Gastrocnemius medialis (tissue), 4 donors: ENCODE results near the gene DBF4B. TPM values are rescaled to one million over a fixed set of nuclear protein-coding genes. Genes with fewer than 3 reads are reported as not detected.

ENCODE experiments used
- ATAC-seq, 2 donors: fragments of 150-250 bp; one replicate each; pipeline ENCODE4 v1.9.1; 2016
- DNase-seq, 2 donors: peaks; one replicate each; pipeline ENCODE4 v3.0.0-alpha.2; 2019
- H3K27ac ChIP-seq, 4 donors: fragments of 200-600 bp; sonication (generic); 1 replicate in 1 of 4; 2 replicates in 3 of 4; pipeline ENCODE4 v1.5.1; 2016 to 2018; ENCODE audit warnings: mild to moderate bottlenecking in 2 of 4, moderate library complexity in 1 of 4
- H3K27me3 ChIP-seq, 3 donors: fragments of 200-600 bp; sonication (generic) in 2 of 3; 1 replicate in 1 of 3; 2 replicates in 2 of 3; pipeline versions ENCODE4 v1.5.1 to v1.6.0; 2016 to 2019; ENCODE audit warnings: mild to moderate bottlenecking in 1 of 3, moderate library complexity in 1 of 3
- H3K36me3 ChIP-seq, 2 donors: fragments of 200-600 bp; sonication (generic) in 1 of 2; one replicate each; pipeline ENCODE4 v1.5.1; 2017 to 2018
- H3K4me1 ChIP-seq, 2 donors: fragments of 200-600 bp; sonication (generic) in 1 of 2; one replicate each; pipeline ENCODE4 v1.5.1; 2016 to 2017; ENCODE audit warnings: mild to moderate bottlenecking in 2 of 2
- H3K4me3 ChIP-seq, 4 donors: fragments of 200-600 bp; sonication (generic) in 3 of 4; 1 replicate in 1 of 4; 2 replicates in 3 of 4; pipeline ENCODE4 v1.5.1; 2016 to 2019; ENCODE audit warnings: mild to moderate bottlenecking in 2 of 4
- H3K9me3 ChIP-seq, 3 donors: fragments of 200-600 bp; sonication (generic) in 2 of 3; 1 replicate in 1 of 3; 2 replicates in 2 of 3; pipeline ENCODE4 v1.5.1; 2016 to 2019
- POLR2A ChIP-seq, 2 donors: fragments of 450-650 bp; IDR thresholded peaks; one replicate each; pipeline ENCODE4 v1.6.1; 2017; ENCODE audit warnings: antibody characterized with exemption in 2 of 2, mild to moderate bottlenecking in 2 of 2, moderate library complexity in 2 of 2
- in situ Hi-C, 4 donors: fragments of 200-750 bp; cut with MboI; loops; one replicate each; pipeline versions ENCODE4 v1.15.0 to v1.8.0; 2017; ENCODE audit warnings: low sequenced_read_pairs in 4 of 4
- intact Hi-C: fragments of 100-400 bp; cut with DNase I; formaldehyde crosslinking; loops from one replicate; pipeline ENCODE4 v1.15.1; 2023; ENCODE audit warnings: low total_unique reads
- total RNA-seq, 4 donors: library from RNA; depleted of rRNA; stranded (reverse); fragments of >200 nt; gene quantifications; one replicate each; pipeline versions ENCODE4 v1.1.0 to v1.2.3, GENCODE V29; 2016
- TF ChIP-seq, protein P1 (sequence below), 5 experiments: fragments of 450-650 bp in 3 of 5; fragments of 200-600 bp in 2 of 5; sonication (generic) in 2 of 5; IDR thresholded peaks in 4 of 5; conservative IDR thresholded peaks in 1 of 5; 1 replicate in 4 of 5; 2 replicates in 1 of 5; pipeline ENCODE4 v1.5.1; 2016 to 2019; ENCODE audit warnings: antibody characterized with exemption in 5 of 5, mild to moderate bottlenecking in 3 of 5, moderate library complexity in 3 of 5

Gene DBF4B
- total RNA-seq, 4 donors from 2014 or later = 0.63 to 2.9 (median 1.7) TPM

DNA sequence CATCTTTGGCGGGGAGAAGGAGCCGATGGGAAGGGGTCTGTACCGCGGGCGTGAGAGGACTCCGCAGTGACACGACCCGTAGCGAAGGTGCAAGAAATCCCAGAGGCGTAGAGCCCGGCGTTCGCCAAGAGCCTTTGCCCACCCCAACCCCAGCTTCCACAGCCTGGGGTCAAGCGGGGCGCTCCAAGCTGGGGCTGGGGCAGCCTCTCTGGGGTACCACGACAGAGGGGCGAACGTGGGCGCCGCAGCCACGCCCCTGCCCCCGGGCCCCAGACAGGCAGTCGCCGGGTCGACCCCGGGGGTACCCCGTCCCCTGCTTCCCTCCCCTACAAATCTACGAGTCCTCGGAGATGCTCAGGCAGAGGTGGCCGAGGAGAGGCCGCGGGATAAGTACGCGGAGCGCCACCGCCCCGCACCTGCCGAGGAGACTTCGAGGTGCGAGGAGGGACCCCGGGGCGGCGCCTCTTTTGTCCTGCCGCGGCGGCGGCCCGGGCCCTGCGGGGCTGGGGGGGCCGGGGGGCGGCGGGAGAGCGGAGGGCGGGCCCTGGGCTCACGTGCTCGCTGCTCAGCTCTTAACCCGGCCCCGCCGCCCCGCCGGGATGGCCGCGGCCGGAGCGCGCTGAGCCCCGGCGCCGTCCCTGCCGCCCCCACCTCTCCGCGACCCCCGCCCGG is 50.1 kb downstream of the DBF4B start, which contains the start of gene ADAM11:
ADAM11 (plus strand) TSS at position 575 of the 672 bp plus-strand sequence. CDS start 212 bp downstream, outside the sequence.
- Histone ChIP-seq H3K4me3 (peak within 1 kb of the TSS; percentile 28 to 41 (median 35)), H3K9me3 (no peaks in the 10 kb centered on the region), H3K36me3 (no peaks in the 10 kb centered on the region), H3K27ac (no peak within 1 kb of the TSS), H3K27me3 (peaks cover 29 to 33% (median 30%) of the 10 kb centered on the region in 3 donors), H3K4me1 (peaks cover 0 to 6% of the 10 kb centered on the region in 2 donors)
- TF ChIP-seq, protein P1, sequence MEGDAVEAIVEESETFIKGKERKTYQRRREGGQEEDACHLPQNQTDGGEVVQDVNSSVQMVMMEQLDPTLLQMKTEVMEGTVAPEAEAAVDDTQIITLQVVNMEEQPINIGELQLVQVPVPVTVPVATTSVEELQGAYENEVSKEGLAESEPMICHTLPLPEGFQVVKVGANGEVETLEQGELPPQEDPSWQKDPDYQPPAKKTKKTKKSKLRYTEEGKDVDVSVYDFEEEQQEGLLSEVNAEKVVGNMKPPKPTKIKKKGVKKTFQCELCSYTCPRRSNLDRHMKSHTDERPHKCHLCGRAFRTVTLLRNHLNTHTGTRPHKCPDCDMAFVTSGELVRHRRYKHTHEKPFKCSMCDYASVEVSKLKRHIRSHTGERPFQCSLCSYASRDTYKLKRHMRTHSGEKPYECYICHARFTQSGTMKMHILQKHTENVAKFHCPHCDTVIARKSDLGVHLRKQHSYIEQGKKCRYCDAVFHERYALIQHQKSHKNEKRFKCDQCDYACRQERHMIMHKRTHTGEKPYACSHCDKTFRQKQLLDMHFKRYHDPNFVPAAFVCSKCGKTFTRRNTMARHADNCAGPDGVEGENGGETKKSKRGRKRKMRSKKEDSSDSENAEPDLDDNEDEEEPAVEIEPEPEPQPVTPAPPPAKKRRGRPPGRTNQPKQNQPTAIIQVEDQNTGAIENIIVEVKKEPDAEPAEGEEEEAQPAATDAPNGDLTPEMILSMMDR (IDR thresholded peaks at IDR 0.05 in 4 of 5, conservative IDR thresholded peaks at IDR 0.05 in 1 of 5) = no peak
- TF ChIP-seq POLR2A (IDR thresholded peaks at IDR 0.05) = no peak
- intact Hi-C loops = no loop called here
- ATAC-seq (no peak), DNase-seq (no peak)
- in situ Hi-C loops = loop anchor here in 1 of 4 donors (25.0 kb wide), 1 partner anchor 279 kb away; no protein-coding TSS in a partner anchor

DNA sequence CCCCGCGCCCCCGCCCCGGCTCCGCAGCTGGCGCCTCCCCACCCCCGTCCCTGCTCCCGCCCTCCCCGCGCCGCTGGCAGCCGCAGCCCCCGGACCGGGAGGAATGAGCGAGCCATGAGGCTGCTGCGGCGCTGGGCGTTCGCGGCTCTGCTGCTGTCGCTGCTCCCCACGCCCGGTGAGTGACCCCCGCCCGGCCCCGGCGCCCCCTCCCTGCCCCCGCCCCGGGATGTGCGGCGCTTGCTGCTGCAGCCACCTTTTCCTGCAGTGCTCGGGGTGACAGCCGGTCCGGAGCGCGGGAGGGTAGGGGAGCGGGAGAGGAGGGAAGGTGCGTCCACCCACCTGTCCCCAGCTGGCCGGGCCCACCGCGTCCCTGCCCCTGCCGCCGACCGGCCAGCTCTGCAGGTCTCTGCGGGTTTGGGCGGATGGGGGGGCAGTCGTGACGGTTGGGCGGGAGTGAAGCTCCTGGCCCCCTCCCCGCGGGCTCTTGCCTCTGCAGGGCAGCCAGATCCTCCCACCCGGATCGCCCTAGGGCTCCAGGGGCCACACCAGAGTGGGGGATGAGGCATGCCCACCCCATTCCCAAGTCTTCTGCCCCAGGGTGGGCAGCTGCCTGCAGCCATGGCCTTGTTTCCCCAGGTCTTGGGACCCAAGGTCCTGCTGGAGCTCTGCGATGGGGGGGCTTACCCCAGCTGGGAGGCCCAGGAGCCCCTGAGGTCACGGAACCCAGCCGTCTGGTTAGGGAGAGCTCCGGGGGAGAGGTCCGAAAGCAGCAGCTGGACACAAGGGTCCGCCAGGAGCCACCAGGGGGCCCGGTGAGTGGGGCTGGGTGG is 50.8 kb downstream of the DBF4B start:
- no peaks in the 10 kb centered on the region for H3K36me3 ChIP-seq
- H3K4me3 ChIP-seq = peak overlapping the region; percentile 28 to 41 (median 35)
- in situ Hi-C loops (loop anchor here in 1 of 4 donors (25.0 kb wide), 1 partner anchor 278 kb away; no protein-coding TSS in a partner anchor), intact Hi-C loops (no loop called here)
- H3K27me3 ChIP-seq = peaks cover 29 to 33% (median 30%) of the 10 kb centered on the region in 3 donors
- no peaks in the 10 kb centered on the region for H3K9me3 ChIP-seq
- TF ChIP-seq, protein P1 (IDR thresholded peaks at IDR 0.05 in 4 of 5, conservative IDR thresholded peaks at IDR 0.05 in 1 of 5) = no peak
- TF ChIP-seq POLR2A (IDR thresholded peaks at IDR 0.05) = no peak
- no peak for DNase-seq
- no peak for ATAC-seq
- H3K4me1 ChIP-seq = peaks cover 0 to 6% of the 10 kb centered on the region in 2 donors
- H3K27ac ChIP-seq = no peak overlapping the region

DNA sequence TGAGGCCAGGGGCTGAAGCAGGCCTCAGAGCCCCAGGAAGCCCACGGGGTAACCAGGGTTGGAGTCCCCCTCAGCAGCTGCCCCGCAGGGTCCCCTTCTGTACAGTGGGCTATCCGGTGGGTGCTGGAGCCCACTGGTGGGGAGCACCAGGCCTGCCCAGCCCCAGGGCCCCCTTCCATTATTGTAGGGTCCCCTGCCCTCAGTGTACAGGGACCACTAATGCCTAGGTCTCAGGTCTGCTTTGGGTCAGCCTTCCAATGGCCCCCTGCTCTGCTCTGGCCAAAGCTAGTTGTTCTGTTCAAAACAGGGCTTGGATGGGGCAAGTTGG is 51.4 kb downstream of the DBF4B start:
- H3K4me1 ChIP-seq = peaks cover 0 to 6% of the 10 kb centered on the region in 2 donors
- H3K4me3 ChIP-seq = no peak overlapping the region
- intact Hi-C loops = no loop called here
- H3K27me3 ChIP-seq = peaks cover 29 to 33% (median 30%) of the 10 kb centered on the region in 3 donors
- no peaks in the 10 kb centered on the region for H3K9me3 ChIP-seq
- in situ Hi-C loops = loop anchor here in 1 of 4 donors (25.0 kb wide), 1 partner anchor 277 kb away; no protein-coding TSS in a partner anchor
- ATAC-seq (no peak), DNase-seq (no peak)
- TF ChIP-seq, protein P1 (IDR thresholded peaks at IDR 0.05 in 4 of 5, conservative IDR thresholded peaks at IDR 0.05 in 1 of 5) = no peak
- no peak for TF ChIP-seq POLR2A (IDR thresholded peaks at IDR 0.05)
- H3K27ac ChIP-seq = no peak overlapping the region
- H3K36me3 ChIP-seq = no peaks in the 10 kb centered on the region

DNA sequence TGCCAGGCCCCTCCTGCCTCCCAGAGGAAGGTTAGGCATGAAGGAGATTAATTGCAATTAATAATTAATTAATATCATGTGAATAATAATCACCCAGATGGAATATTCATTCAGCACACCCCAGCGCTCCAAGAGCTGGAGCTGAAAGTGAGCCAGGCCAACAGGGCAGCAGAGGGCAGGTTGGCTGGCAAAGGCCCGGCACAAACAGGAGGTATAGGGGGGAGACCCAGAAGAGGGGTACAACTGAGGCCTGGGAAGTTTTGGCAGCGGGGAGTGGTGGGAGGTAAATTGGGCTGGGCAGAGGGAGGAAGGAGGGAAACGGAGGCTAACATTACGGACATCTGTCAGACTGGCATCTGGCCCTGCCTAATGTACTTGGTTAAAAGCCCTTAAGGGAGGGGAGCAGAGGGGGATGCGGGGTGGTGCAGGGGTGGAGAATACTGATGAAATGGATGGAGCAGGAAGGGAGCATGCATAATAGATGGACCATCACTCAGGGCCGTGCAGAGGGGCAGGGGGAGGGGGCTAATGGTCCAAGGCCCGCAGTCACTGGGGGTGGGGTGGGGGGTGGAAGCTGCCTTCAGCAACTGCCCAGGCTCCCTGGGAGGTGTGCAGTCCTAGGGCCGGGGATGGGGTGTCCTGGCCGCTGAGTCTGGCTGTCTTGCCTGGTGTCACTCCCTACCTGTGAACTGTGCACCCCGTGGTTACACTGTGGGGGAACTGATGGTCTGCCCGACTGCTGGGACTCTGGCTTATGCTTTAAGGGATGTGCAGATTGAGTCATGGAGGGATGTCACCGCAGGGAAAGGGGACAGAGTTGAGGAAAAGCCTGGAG is 52.2 kb downstream of the DBF4B start:
- no peaks in the 10 kb centered on the region for H3K9me3 ChIP-seq
- H3K27me3 ChIP-seq = peaks cover 26 to 33% (median 30%) of the 10 kb centered on the region in 3 donors
- no peaks in the 10 kb centered on the region for H3K36me3 ChIP-seq
- ATAC-seq = no peak
- H3K4me1 ChIP-seq = peaks cover 0 to 6% of the 10 kb centered on the region in 2 donors
- in situ Hi-C loops = loop anchor here in 1 of 4 donors (25.0 kb wide), 1 partner anchor 277 kb away; no protein-coding TSS in a partner anchor
- DNase-seq = no peak
- TF ChIP-seq, protein P1 (IDR thresholded peaks at IDR 0.05 in 4 of 5, conservative IDR thresholded peaks at IDR 0.05 in 1 of 5) = no peak
- no peak overlapping the region for H3K4me3 ChIP-seq
- intact Hi-C loops = no loop called here
- no peak overlapping the region for H3K27ac ChIP-seq
